Liver (tissue), 9 donors: ENCODE results near the gene SLC6A7. TPM values are rescaled to one million over a fixed set of nuclear protein-coding genes. Genes with fewer than 3 reads are reported as not detected.

ENCODE experiments used
- DNase-seq: peaks from one replicate; pipeline ENCODE4 v3.0.0-alpha.2; 2017; ENCODE audit warnings: low spot score
- H3K27ac ChIP-seq, 2 donors: one replicate each; pipeline ENCODE4 v1.7.0; 2013; ENCODE audit warnings: inconsistent platforms in 2 of 2, low read length in 2 of 2, control low read depth in 1 of 2, low read depth in 1 of 2, mild to moderate bottlenecking in 1 of 2
- H3K27me3 ChIP-seq, 4 donors: one replicate each; pipeline versions ENCODE4 v1.6.1 to v1.7.0; 2013; ENCODE audit warnings: low read length in 3 of 4, inconsistent platforms in 1 of 4, mild to moderate bottlenecking in 1 of 4, moderate library complexity in 1 of 4; ENCODE audit not compliant: control insufficient read depth in 4 of 4, insufficient read depth in 4 of 4
- H3K36me3 ChIP-seq, 4 donors: one replicate each; pipeline versions ENCODE4 v1.6.1 to v1.7.0; 2013; ENCODE audit warnings: low read length in 3 of 4, mild to moderate bottlenecking in 3 of 4, low read depth in 1 of 4, moderate library complexity in 1 of 4; ENCODE audit not compliant: control insufficient read depth in 4 of 4, insufficient read depth in 3 of 4
- H3K4me1 ChIP-seq, 4 donors: one replicate each; pipeline versions ENCODE4 v1.6.1 to v1.7.0; 2013; ENCODE audit warnings: low read length in 3 of 4, mild to moderate bottlenecking in 3 of 4, moderate library complexity in 1 of 4; ENCODE audit not compliant: control insufficient read depth in 4 of 4, insufficient read depth in 4 of 4
- H3K4me3 ChIP-seq, 3 donors: one replicate each; pipeline versions ENCODE4 v1.6.1 to v1.7.0; 2013; ENCODE audit warnings: low read length in 3 of 3, control low read depth in 1 of 3, low read depth in 1 of 3, mild to moderate bottlenecking in 1 of 3
- H3K9ac ChIP-seq, 2 donors: one replicate each; pipeline ENCODE4 v1.7.0; 2013; ENCODE audit warnings: low read length in 2 of 2, mild to moderate bottlenecking in 2 of 2, moderate library complexity in 2 of 2, control low read depth in 1 of 2, low read depth in 1 of 2
- H3K9me3 ChIP-seq, 4 donors: one replicate each; pipeline versions ENCODE4 v1.6.1 to v1.7.0; 2013; ENCODE audit warnings: low read length in 3 of 4; ENCODE audit not compliant: control insufficient read depth in 4 of 4
- EGR1 ChIP-seq, 2 donors: IDR thresholded peaks; 2 replicates each; pipeline ENCODE4 v1.6.1; 2016 to 2018; ENCODE audit warnings: antibody characterized with exemption in 2 of 2, low read depth in 2 of 2
- FOXA2 ChIP-seq: IDR thresholded peaks from 2 replicates; pipeline ENCODE4 v1.6.1; 2016; ENCODE audit warnings: antibody characterized with exemption
- GABPA ChIP-seq, 2 donors: IDR thresholded peaks in 1 of 2; conservative IDR thresholded peaks in 1 of 2; 2 replicates each; pipeline ENCODE4 v1.6.1; 2016; ENCODE audit warnings: antibody characterized with exemption in 2 of 2, mild to moderate bottlenecking in 1 of 2, moderate library complexity in 1 of 2
- MAX ChIP-seq: IDR thresholded peaks from 2 replicates; pipeline ENCODE4 v1.6.1; 2016; ENCODE audit warnings: antibody characterized with exemption
- NR2F2 ChIP-seq: IDR thresholded peaks from 2 replicates; pipeline ENCODE4 v1.6.1; 2016; ENCODE audit warnings: antibody characterized with exemption
- RAD21 ChIP-seq, 2 donors: IDR thresholded peaks; 2 replicates each; pipeline ENCODE4 v1.6.1; 2016; ENCODE audit warnings: antibody characterized with exemption in 2 of 2, mild to moderate bottlenecking in 2 of 2
- RXRA ChIP-seq, 2 donors: IDR thresholded peaks; 2 replicates each; pipeline ENCODE4 v1.6.1; 2017 to 2018; ENCODE audit warnings: antibody characterized with exemption in 2 of 2, mild to moderate bottlenecking in 1 of 2
- TAF1 ChIP-seq: conservative IDR thresholded peaks from 2 replicates; pipeline ENCODE4 v1.6.1; 2016; ENCODE audit warnings: antibody characterized with exemption, mild to moderate bottlenecking
- ZBTB33 ChIP-seq: IDR thresholded peaks from 2 replicates; pipeline ENCODE4 v1.6.1; 2016; ENCODE audit warnings: antibody characterized with exemption
- WGBS: extraction: QIAGEN DNeasy Blood & Tissue Kit; methylation state at CpG from one replicate; pipeline ENCODE4 v1.1.7; 2013; 5-methylcytosine and 5-hydroxymethylcytosine counted together
- polyA plus RNA-seq, 2 donors: library from polyadenylated mRNA; stranded (reverse) in 1 of 2; unstranded in 1 of 2; fragments of 200-250 nt in 1 of 2; fragments of >200 nt in 1 of 2; fragmentation: Nextera tagmentation in 1 of 2; extraction: Ambion mirVana in 1 of 2; gene quantifications; one replicate each; pipeline versions ENCODE4 v1.2.1 to v1.2.3, GENCODE V29; 2013 to 2015
- total RNA-seq, 2 donors: library from RNA; depleted of rRNA; stranded (reverse); fragments of >200 nt; gene quantifications; one replicate each; pipeline ENCODE4 v1.2.3, GENCODE V29; 2014
- TF ChIP-seq, protein P1 (sequence below): fragments of 150-350 bp; IDR thresholded peaks from 2 replicates; pipeline ENCODE4 v1.5.1; 2017; ENCODE audit warnings: improper control_type of control experiment, low read depth, low read length; ENCODE audit not compliant: missing input control
- donor health status: healthy.
- donor health status: healthy.
- donor health status: healthy.
- donor health status: healthy.
- donor health status: healthy.

SLC6A7 gene
- total and polyA plus RNA-seq, 4 donors: not detected

DNA sequence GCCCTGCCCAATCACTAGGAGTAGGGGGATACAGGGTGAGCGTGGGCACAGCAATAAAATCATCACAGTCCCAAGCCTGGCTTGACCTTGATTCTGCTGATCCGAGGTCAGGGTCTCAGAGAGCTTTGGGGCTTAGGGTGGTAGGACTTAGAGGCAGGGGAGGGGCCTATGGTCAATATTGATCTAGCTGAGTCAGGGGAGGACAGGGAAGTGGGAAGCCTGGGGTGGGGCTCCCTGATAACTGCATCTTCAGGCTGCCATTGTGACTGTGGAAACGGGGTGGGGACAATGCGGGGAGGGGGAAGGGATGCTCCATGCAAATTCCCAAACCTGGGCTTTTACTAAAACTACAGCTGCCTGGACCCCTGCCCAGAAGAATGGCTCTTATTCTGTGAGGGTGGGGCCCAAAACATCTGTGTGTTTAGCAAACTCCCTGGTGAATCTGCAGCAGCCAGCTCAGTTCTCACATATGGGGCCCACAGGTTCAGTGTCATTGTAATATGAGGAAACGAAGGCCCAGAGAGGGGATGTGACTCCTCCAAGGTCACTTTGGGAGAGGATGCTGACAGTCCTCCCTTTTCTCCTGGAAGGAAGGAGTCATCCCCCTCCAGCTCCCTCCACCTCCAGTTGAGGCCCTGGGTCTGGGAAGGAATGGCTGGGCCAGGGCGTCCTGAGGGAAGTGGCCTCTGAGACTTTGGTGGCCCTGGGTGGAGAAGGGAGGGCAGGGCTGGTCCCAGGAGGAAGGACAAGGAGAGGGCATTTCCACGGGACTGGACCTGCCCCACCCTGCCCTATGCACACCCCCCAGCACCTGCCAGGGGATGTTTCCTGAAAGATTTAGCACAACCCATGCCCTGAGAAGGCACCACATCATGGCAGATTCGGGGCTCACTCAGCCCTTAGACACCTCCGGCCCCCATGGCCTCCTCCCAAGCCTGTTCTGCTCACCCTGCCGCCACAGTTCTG, 26.4 kb downstream of the SLC6A7 start:
- Histone ChIP-seq H3K4me1 (no peaks in the 10 kb centered on the region), H3K36me3 (no peaks in the 10 kb centered on the region), H3K9ac (no peak overlapping the region), H3K27ac (no peak overlapping the region), H3K27me3 (no peaks in the 10 kb centered on the region), H3K4me3 (no peak overlapping the region), H3K9me3 (no peaks in the 10 kb centered on the region)
- no peak for TF ChIP-seq GABPA (IDR thresholded peaks at IDR 0.05 in 1 of 2, conservative IDR thresholded peaks at IDR 0.05 in 1 of 2)
- TF ChIP-seq, protein P1, sequence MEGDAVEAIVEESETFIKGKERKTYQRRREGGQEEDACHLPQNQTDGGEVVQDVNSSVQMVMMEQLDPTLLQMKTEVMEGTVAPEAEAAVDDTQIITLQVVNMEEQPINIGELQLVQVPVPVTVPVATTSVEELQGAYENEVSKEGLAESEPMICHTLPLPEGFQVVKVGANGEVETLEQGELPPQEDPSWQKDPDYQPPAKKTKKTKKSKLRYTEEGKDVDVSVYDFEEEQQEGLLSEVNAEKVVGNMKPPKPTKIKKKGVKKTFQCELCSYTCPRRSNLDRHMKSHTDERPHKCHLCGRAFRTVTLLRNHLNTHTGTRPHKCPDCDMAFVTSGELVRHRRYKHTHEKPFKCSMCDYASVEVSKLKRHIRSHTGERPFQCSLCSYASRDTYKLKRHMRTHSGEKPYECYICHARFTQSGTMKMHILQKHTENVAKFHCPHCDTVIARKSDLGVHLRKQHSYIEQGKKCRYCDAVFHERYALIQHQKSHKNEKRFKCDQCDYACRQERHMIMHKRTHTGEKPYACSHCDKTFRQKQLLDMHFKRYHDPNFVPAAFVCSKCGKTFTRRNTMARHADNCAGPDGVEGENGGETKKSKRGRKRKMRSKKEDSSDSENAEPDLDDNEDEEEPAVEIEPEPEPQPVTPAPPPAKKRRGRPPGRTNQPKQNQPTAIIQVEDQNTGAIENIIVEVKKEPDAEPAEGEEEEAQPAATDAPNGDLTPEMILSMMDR: no peak
- no peak for TF ChIP-seq FOXA2
- no peak for TF ChIP-seq ZBTB33
- no peak for TF ChIP-seq RXRA (IDR thresholded peaks at IDR 0.05)
- DNase-seq: no peak
- 64% methylated on average over 10 of the region's 10 CpGs for WGBS

GRCh38 chr5:150217038-150217437, 27.2 kb downstream of the SLC6A7 start:
- H3K36me3 ChIP-seq: no peaks in the 10 kb centered on the region
- H3K9me3 ChIP-seq: no peaks in the 10 kb centered on the region
- H3K4me1 ChIP-seq: no peaks in the 10 kb centered on the region
- H3K4me3 ChIP-seq: no peak overlapping the region
- H3K27me3 ChIP-seq: no peaks in the 10 kb centered on the region
- 66% methylated on average over 2 of the region's 2 CpGs for WGBS
- no peak overlapping the region for H3K27ac ChIP-seq
- TF ChIP-seq EGR1 (IDR thresholded peaks at IDR 0.05; ENCODE audit: low read depth in 2 of 2) (no peak), RAD21 (IDR thresholded peaks at IDR 0.05) (no peak), FOXA2 (no peak), MAX (no peak), TAF1 (no peak), NR2F2 (no peak)
- TF ChIP-seq, protein P1: no peak
- DNase-seq: no peak
- no peak overlapping the region for H3K9ac ChIP-seq
